Right lobe of liver (tissue), 4 donors: ENCODE measurements around the gene GNB3.

Experiments used
- CTCF ChIP-seq, 4 donors: fragments of 200-600 bp in 3 of 4; fragments of 450-650 bp in 1 of 4; IDR thresholded peaks; one replicate each; pipeline versions ENCODE4 v1.5.1 to v1.8.0; 2016 to 2022; ENCODE audit warnings: antibody characterized with exemption in 4 of 4, mild to moderate bottlenecking in 2 of 4
- POLR2A ChIP-seq: fragments of 450-650 bp; IDR thresholded peaks from one replicate; pipeline ENCODE4 v1.6.1; 2017; ENCODE audit warnings: antibody characterized with exemption, mild to moderate bottlenecking
- donor health status: DM: no; HTN: no; CAD: no.
- donor health status: DM: no; HTN: no; CAD: no.
- donor health status: DM: no; HTN: yes; CAD: no.

GRCh38 chr12:6821591-6822425 is 18.9 kb upstream of the GNB3 start, which contains the start of gene GPR162:
- TF ChIP-seq CTCF (IDR thresholded peaks at IDR 0.05) (no peak), POLR2A (no peak)
